Spleen (tissue), 11 donors: ENCODE data around the gene TMEM170B. TPM values are rescaled to one million over a fixed set of nuclear protein-coding genes. Genes with fewer than 3 reads are reported as not detected.

ENCODE experiments used
- DNase-seq: peaks from one replicate; pipeline ENCODE4 v3.0.0-alpha.2; 2020
- H3K27ac ChIP-seq, 8 donors: fragments of 200-600 bp; sonication (generic) in 7 of 8; 1 replicate in 4 of 8; 2 replicates in 4 of 8; pipeline versions ENCODE4 v1.5.0 to v1.8.0; 2016 to 2021; ENCODE audit warnings: inconsistent platforms in 4 of 8, mild to moderate bottlenecking in 4 of 8, moderate library complexity in 1 of 8
- H3K27me3 ChIP-seq, 7 donors: fragments of 200-600 bp; sonication (generic) in 6 of 7; replicated peaks in 1 of 7; 1 replicate in 4 of 7; 2 replicates in 3 of 7; pipeline versions ENCODE4 v1.5.0 to v1.8.0; 2016 to 2021; ENCODE audit warnings: inconsistent platforms in 3 of 7, mild to moderate bottlenecking in 1 of 7
- H3K36me3 ChIP-seq, 6 donors: fragments of 200-600 bp; sonication (generic) in 5 of 6; 1 replicate in 4 of 6; 2 replicates in 2 of 6; pipeline versions ENCODE4 v1.5.0 to v1.8.0; 2016 to 2021; ENCODE audit warnings: inconsistent platforms in 2 of 6
- H3K4me1 ChIP-seq, 6 donors: fragments of 200-600 bp; sonication (generic) in 5 of 6; 1 replicate in 3 of 6; 2 replicates in 3 of 6; pipeline versions ENCODE4 v1.5.0 to v1.8.0; 2016 to 2021; ENCODE audit warnings: inconsistent platforms in 3 of 6
- H3K4me3 ChIP-seq, 8 donors: fragments of 200-600 bp; sonication (generic) in 7 of 8; 1 replicate in 4 of 8; 2 replicates in 4 of 8; pipeline versions ENCODE4 v1.5.0 to v1.8.0; 2016 to 2021; ENCODE audit warnings: inconsistent platforms in 4 of 8, mild to moderate bottlenecking in 4 of 8, moderate library complexity in 2 of 8
- H3K9me3 ChIP-seq, 8 donors: fragments of 200-600 bp; sonication (generic) in 7 of 8; 1 replicate in 4 of 8; 2 replicates in 4 of 8; pipeline versions ENCODE4 v1.5.0 to v1.8.0; 2016 to 2021; ENCODE audit warnings: inconsistent platforms in 4 of 8
- CTCF ChIP-seq, 11 experiments: fragments of 200-600 bp in 7 of 11; fragments of 450-650 bp in 4 of 11; sonication (generic) in 4 of 11; IDR thresholded peaks in 8 of 11; conservative IDR thresholded peaks in 3 of 11; 1 replicate in 7 of 11; 2 replicates in 4 of 11; pipeline versions ENCODE4 v1.4.0 to v1.8.0; 2016 to 2021; ENCODE audit warnings: antibody characterized with exemption in 11 of 11, inconsistent platforms in 4 of 11, mild to moderate bottlenecking in 1 of 11
- POLR2A ChIP-seq, 3 donors: fragments of 450-650 bp; IDR thresholded peaks; one replicate each; pipeline ENCODE4 v1.5.1; 2017; ENCODE audit warnings: antibody characterized with exemption in 3 of 3, mild to moderate bottlenecking in 1 of 3
- POLR2AphosphoS5 ChIP-seq, 3 donors: sonication (generic); formaldehyde crosslinking; IDR thresholded peaks; one replicate each; pipeline ENCODE4 v1.5.1; 2017; ENCODE audit warnings: antibody characterized with exemption in 3 of 3
- WGBS, 5 donors: extraction: QIAGEN DNeasy Blood & Tissue Kit in 3 of 5; methylation state at CpG; one replicate each; pipeline versions ENCODE4 v1.1.5 to v1.1.7; 2013 to 2018; 5-methylcytosine and 5-hydroxymethylcytosine counted together
- intact Hi-C: fragments of 100-400 bp; cut with DNase I; formaldehyde crosslinking; loops from one replicate; pipeline ENCODE4 v1.15.0; 2023; ENCODE audit warnings: low total_unique reads
- polyA plus RNA-seq, 3 donors: library from polyadenylated mRNA; stranded (reverse); fragments of 200-250 nt; gene quantifications; one replicate each; pipeline ENCODE4 v1.2.1, GENCODE V29; 2013
- total RNA-seq, 7 donors: library from RNA; depleted of rRNA in 3 of 7; stranded (reverse); fragments of >200 nt in 3 of 7; fragmentation: NEBNext Ultra II Directional in 4 of 7; extraction: Animal tissue kit (Norgen Biotek cat#: 25700) in 4 of 7; gene quantifications; one replicate each; pipeline versions ENCODE4 v1.1.0 to v1.2.1, GENCODE V29; 2016 to 2021
- donor health status: healthy with polysubstance abuse.
- donor health status: DM: no; HTN: no; CAD: no; lungs with moderate emphysema.
- donor health status: DM: no; HTN: no; CAD: no.
- donor health status: Bipolar disorder and iron deficiency.
- donor health status: healthy.
- donor health status: DM: no; HTN: no; CAD: no.
- donor health status: DM: yes; HTN: yes; CAD: no.

TMEM170B gene
- total and polyA plus RNA-seq, 10 donors, result 1.2 to 19.8 (median 7.6) TPM

- intact Hi-C loops, result no loop called here
- DNase-seq, result no peak
- Histone ChIP-seq H3K27me3 (no peaks in the 10 kb centered on the region), H3K4me1 (peaks cover 0 to 30% (median 5%) of the 10 kb centered on the region in 6 donors), H3K27ac (peak overlapping the region in 1 of 8 donors; percentile 89), H3K36me3 (no peaks in the 10 kb centered on the region), H3K4me3 (no peak overlapping the region), H3K9me3 (no peaks in the 10 kb centered on the region)
- no peak for TF ChIP-seq CTCF (IDR thresholded peaks at IDR 0.05 in 8 of 11, conservative IDR thresholded peaks at IDR 0.05 in 3 of 11)
- no peak for TF ChIP-seq POLR2AphosphoS5 (IDR thresholded peaks at IDR 0.05)
- no peak for TF ChIP-seq POLR2A (IDR thresholded peaks at IDR 0.05)
Measured at GRCh38 chr6:11527274-11527870, 10.2 kb upstream of the TMEM170B start.

- intact Hi-C loops, result no loop called here
- H3K9me3 ChIP-seq, result no peaks in the 10 kb centered on the region
- H3K27me3 ChIP-seq, result no peaks in the 10 kb centered on the region
- WGBS, 5 donors, result 33 to 76% (median 67%) methylated on average over 2 of the region's 2 CpGs
- H3K4me1 ChIP-seq, result peaks cover 0 to 19% (median 5%) of the 10 kb centered on the region in 6 donors
- TF ChIP-seq POLR2A (IDR thresholded peaks at IDR 0.05), result no peak
- TF ChIP-seq CTCF (IDR thresholded peaks at IDR 0.05 in 8 of 11, conservative IDR thresholded peaks at IDR 0.05 in 3 of 11), result no peak
- TF ChIP-seq POLR2AphosphoS5 (IDR thresholded peaks at IDR 0.05), result no peak
- no peaks in the 10 kb centered on the region for H3K36me3 ChIP-seq
- DNase-seq, result no peak
- no peak overlapping the region for H3K27ac ChIP-seq
- no peak overlapping the region for H3K4me3 ChIP-seq
Measured at GRCh38 chr6:11528996-11529395, 8.6 kb upstream of the TMEM170B start.

- intact Hi-C loops, result no loop called here
- H3K4me1 ChIP-seq, result peaks cover 0 to 18% (median 12%) of the 10 kb centered on the region in 6 donors
- WGBS, 5 donors, result 76 to 86% (median 83%) methylated on average over 3 of the region's 3 CpGs
- no peak overlapping the region for H3K27ac ChIP-seq
- TF ChIP-seq POLR2A (IDR thresholded peaks at IDR 0.05), result no peak
- H3K4me3 ChIP-seq, result no peak overlapping the region
- H3K9me3 ChIP-seq, result no peaks in the 10 kb centered on the region
- no peak for DNase-seq
- no peaks in the 10 kb centered on the region for H3K36me3 ChIP-seq
- no peaks in the 10 kb centered on the region for H3K27me3 ChIP-seq
Measured at GRCh38 chr6:11532097-11532496, 5.5 kb upstream of the TMEM170B start.

- Histone ChIP-seq H3K27ac (no peak overlapping the region), H3K9me3 (no peaks in the 10 kb centered on the region), H3K4me1 (peaks cover 7 to 31% (median 22%) of the 10 kb centered on the region in 6 donors), H3K36me3 (no peaks in the 10 kb centered on the region), H3K27me3 (no peaks in the 10 kb centered on the region), H3K4me3 (no peak overlapping the region)
- TF ChIP-seq POLR2AphosphoS5 (IDR thresholded peaks at IDR 0.05) (no peak), CTCF (IDR thresholded peaks at IDR 0.05 in 8 of 11, conservative IDR thresholded peaks at IDR 0.05 in 3 of 11) (no peak), POLR2A (IDR thresholded peaks at IDR 0.05) (no peak)
- intact Hi-C loops, result no loop called here
- WGBS, 5 donors, result 90 to 98% (median 95%) methylated on average over 5 of the region's 5 CpGs
- DNase-seq, result no peak
Measured at GRCh38 chr6:11534561-11534960, 3.0 kb upstream of the TMEM170B start.
